WTC11 (cell line): ENCODE measurements around the gene OPCML.

Experiments used
- CTCF ChIP-seq: fragments of 200-600 bp; IDR thresholded peaks from 2 replicates; pipeline ENCODE4 v1.8.0; 2022; ENCODE audit warnings: antibody characterized with exemption
- E2F5 ChIP-seq: sonication (generic); formaldehyde crosslinking; IDR thresholded peaks from 2 replicates; pipeline ENCODE4 v1.8.1; 2022; ENCODE audit warnings: mild to moderate bottlenecking, moderate library complexity, missing genetic modification reagents
- JUN ChIP-seq: sonication (generic); formaldehyde crosslinking; IDR thresholded peaks from 2 replicates; pipeline ENCODE4 v1.8.0; 2023; ENCODE audit warnings: mild to moderate bottlenecking, missing genetic modification reagents
- MAX ChIP-seq: sonication (generic); formaldehyde crosslinking; IDR thresholded peaks from 2 replicates; pipeline ENCODE4 v1.8.0; 2022; ENCODE audit warnings: mild to moderate bottlenecking, missing genetic modification reagents
- MYBL2 ChIP-seq: sonication (generic); formaldehyde crosslinking; IDR thresholded peaks from 2 replicates; pipeline ENCODE4 v1.8.1; 2023; ENCODE audit warnings: mild to moderate bottlenecking, moderate library complexity, missing genetic modification reagents
- NFYB ChIP-seq: sonication (generic); formaldehyde crosslinking; conservative IDR thresholded peaks from 2 replicates; pipeline ENCODE4 v1.8.0; 2022; ENCODE audit warnings: low read depth, missing genetic modification reagents
- PRRX2 ChIP-seq: fragments of 250-450 bp; sonication (Bioruptor Pico); IDR thresholded peaks from 2 replicates; pipeline ENCODE4 v1.8.0; 2021; ENCODE audit warnings: mild to moderate bottlenecking
- SMAD3 ChIP-seq: sonication (generic); formaldehyde crosslinking; IDR thresholded peaks from 2 replicates; pipeline ENCODE4 v1.8.0; 2022; ENCODE audit warnings: missing genetic modification reagents, mild to moderate bottlenecking, borderline replicate concordance
- SP1 ChIP-seq: sonication (generic); formaldehyde crosslinking; conservative IDR thresholded peaks from 2 replicates; pipeline ENCODE4 v1.8.1; 2022; ENCODE audit warnings: missing genetic modification reagents
- USF1 ChIP-seq: sonication (generic); formaldehyde crosslinking; IDR thresholded peaks from 2 replicates; pipeline ENCODE4 v1.8.0; 2022; ENCODE audit warnings: mild to moderate bottlenecking, missing genetic modification reagents
- ZNF138 ChIP-seq: sonication (generic); formaldehyde crosslinking; conservative IDR thresholded peaks from 2 replicates; pipeline ENCODE4 v1.8.1; 2022; ENCODE audit warnings: mild to moderate bottlenecking, moderate library complexity, missing genetic modification reagents
- ZNF425 ChIP-seq: fragments of 250-450 bp; sonication (Bioruptor Pico); conservative IDR thresholded peaks from 2 replicates; pipeline ENCODE4 v1.9.0; 2021; ENCODE audit warnings: mild to moderate bottlenecking
- TF ChIP-seq, protein P1 (sequence below): sonication (generic); formaldehyde crosslinking; IDR thresholded peaks from 2 replicates; pipeline ENCODE4 v1.8.1; 2023; ENCODE audit warnings: mild to moderate bottlenecking, missing genetic modification reagents, moderate library complexity
- TF ChIP-seq, protein P2 (sequence below): sonication (generic); formaldehyde crosslinking; IDR thresholded peaks from 2 replicates; pipeline ENCODE4 v1.8.0; 2023; ENCODE audit warnings: missing genetic modification reagents

- TF ChIP-seq CTCF: no peak
- TF ChIP-seq, protein P1, sequence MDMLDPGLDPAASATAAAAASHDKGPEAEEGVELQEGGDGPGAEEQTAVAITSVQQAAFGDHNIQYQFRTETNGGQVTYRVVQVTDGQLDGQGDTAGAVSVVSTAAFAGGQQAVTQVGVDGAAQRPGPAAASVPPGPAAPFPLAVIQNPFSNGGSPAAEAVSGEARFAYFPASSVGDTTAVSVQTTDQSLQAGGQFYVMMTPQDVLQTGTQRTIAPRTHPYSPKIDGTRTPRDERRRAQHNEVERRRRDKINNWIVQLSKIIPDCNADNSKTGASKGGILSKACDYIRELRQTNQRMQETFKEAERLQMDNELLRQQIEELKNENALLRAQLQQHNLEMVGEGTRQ (CRISPR knock-in tag): no peak
- no peak for TF ChIP-seq SP1 (CRISPR knock-in tag)
- no peak for TF ChIP-seq MYBL2
- TF ChIP-seq ZNF138: no peak
- no peak for TF ChIP-seq MAX
- no peak for TF ChIP-seq SMAD3
- TF ChIP-seq, protein P2, sequence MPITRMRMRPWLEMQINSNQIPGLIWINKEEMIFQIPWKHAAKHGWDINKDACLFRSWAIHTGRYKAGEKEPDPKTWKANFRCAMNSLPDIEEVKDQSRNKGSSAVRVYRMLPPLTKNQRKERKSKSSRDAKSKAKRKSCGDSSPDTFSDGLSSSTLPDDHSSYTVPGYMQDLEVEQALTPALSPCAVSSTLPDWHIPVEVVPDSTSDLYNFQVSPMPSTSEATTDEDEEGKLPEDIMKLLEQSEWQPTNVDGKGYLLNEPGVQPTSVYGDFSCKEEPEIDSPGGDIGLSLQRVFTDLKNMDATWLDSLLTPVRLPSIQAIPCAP (CRISPR knock-in tag): no peak
- no peak for TF ChIP-seq USF1 (CRISPR knock-in tag)
- no peak for TF ChIP-seq JUN
- TF ChIP-seq NFYB (CRISPR knock-in tag): no peak
- no peak for TF ChIP-seq ZNF425 (CRISPR knock-in tag)
- no peak for TF ChIP-seq PRRX2
- no peak for TF ChIP-seq E2F5 (CRISPR knock-in tag)
Measured at GRCh38 chr11:132846075-132846474, 686.2 kb downstream of the OPCML start.
